ENCODE data around the gene TNS2.
A peak's percentile ranks its signal among the peaks of the same experiment; 100 is the strongest.
"Not testable (repeated sequence)": the region's sequence is repeated elsewhere in the genome, so short reads cannot be mapped to it uniquely, and the experiment has no call there.

Gene TNS2

DNA sequence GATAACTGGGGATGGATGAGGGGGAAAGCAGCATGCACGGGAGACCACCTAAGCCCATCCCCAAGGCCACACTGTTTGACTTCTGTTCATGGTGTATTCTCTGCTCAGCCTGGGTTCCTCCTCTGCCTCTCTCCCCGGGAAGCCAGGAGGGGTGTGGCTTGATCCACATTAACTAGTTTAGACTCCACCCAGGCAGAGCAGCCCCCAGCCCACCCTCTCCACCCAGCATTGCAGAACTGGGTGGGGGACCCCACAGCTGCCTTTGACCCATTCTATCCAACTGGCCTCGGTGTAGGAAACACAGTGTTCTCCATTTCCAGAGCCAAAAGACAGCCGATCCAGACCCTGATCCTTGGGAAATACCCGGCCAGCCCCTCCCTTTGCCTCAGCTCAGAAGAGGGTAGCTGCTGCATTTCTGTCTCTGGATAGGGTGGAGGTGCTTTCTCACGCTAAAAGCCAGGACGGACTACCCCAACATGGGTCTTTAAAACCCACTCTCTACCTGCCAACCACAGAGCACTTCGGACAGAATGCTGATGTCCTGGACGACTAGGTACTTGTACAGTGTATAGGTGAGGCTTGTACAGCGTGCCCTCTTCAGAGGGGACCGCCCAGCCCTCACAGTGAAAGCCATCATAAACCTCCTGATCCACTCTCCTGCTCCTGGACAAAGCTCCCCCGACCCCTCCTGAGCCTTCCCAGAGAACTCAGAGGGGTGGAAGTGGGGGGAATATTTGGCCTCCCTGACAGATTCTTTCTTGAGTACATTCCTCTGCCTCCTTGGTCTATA is 20.0 kb downstream of the TNS2 start:
- DNase-seq: no peak

DNA sequence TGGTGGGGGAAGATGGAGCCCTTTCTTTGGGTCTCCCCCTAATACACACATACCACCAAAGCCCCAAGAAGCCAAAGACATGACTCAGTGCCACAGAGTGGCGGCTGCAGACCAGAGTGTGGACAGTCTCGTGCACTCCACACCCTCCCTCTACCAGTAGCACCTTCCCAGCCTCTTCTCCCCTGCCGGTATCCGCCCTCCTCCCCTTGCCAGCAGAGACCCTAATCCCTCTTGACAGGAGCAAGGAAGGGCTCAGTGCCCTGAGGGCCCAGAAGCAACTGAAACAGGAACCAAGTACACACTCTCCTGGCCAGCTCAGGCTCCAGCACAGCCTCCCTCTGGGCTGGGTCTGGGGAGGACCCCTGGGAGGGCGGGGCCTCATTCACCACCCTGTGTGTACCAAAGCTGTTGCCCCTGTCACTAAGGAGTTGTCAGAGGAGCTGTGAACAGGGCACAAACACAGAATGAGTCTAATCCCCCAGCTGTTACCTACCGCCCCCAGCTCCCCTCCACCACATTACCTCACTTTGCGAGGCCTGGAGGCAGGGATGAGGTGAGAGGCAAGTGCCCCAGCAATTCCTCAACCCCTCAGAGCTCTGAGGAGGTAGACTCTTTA is 21.1 kb downstream of the TNS2 start:
- DNase-seq: no peak

- no peak for DNase-seq
Observed at GRCh38 chr12:53071591-53072551, 22.0 kb downstream of the TNS2 start.

- DNase-seq: no peak
Observed at GRCh38 chr12:53073881-53074280, 24.0 kb downstream of the TNS2 start.

DNA sequence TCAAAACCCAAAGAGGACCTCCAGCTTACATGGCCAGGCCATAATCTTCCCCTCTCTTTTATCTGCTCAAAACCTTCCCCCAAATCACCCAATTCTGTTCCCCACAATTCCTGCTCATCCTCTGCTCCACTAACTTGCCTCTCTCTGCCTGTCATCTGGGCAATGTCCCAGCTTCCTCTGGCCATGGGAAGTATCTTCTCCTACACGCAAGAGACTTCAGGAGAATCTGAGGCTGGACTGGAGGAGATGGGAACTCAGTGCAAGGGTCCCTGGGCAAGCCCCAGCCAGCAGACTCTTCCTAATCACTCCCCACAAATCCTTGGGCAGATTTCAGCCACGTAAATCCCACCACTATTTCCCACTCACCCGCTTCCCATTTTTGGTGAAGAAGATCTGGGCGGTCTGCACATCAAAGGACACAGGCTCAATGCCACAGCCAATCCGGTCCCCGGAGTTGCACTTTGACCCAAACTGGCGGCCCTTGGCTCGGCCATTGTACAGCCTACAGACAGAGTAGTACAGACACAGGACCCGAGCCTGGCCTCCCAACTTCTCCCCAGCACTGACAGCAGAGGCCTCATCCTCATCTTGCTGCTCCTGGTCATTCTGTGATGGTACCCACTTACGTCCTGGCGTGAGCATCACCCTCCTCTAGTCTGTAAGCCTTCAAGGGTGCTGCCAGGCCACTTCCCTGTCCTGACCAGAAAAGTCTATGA is 24.6 kb downstream of the TNS2 start:
- no peak for DNase-seq

DNA sequence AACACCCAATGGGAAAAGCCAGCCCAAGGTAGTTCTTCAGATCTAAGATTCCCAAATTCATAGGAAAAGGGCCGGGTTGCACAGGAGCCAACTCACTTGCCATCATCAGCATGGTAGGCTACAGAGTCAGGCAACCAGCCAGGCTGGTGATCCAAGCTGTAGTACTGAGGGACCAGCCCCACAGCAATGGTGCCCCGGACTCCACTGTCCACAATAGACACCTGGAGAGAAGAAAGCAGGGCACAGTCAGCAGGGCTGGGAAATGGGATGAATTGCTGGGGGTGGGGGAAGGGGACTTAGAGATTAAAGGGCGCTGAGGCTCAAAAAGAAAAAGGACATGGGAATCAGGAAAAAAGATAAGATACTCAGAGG is 25.1 kb downstream of the TNS2 start:
- DNase-seq: no peak

DNA sequence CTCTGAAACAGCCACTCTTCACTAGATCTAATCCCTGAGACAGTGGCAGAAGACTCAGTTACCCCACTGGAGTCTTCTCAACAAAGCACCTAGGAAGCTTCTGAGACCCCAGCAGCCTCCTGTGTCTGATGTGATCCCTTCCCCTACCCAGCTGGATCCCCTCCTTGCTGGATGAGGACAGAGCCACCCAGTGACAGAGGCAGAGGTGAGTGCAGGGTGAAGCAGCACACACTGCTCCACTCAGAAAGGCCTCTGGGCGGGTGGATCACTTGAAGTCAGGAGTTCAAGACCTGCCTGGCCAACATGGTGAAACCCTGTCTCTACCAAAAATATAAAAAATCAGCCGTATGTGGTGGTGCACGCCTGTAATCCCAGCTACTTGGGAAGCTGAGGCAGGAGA is 26.6 kb downstream of the TNS2 start:
- no peak for DNase-seq

DNA sequence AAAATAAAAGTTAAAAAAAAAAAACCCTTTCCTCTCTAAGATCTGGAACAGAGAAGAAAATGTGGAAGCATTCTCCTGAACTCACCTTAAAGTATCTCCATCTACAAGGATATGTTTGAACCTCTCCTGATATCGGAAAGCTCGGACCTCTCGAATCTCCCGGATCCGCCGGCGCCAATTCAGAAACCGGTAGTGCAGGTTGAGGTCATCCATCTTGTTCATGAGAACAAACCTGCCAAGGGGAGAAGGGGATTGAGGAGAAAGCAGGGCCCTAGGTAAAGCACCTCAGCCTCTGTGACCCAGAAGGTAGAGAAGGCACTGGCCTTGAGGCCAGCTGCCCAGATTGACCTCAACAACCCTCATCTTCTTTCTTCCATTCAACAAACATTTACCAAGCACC is 27.2 kb downstream of the TNS2 start:
- no peak for DNase-seq

- peak; percentile 47 for DNase-seq
Observed at GRCh38 chr12:53078425-53079225, 28.8 kb downstream of the TNS2 start.

- peak; percentile 96 for DNase-seq
Observed at GRCh38 chr12:53079226-53080117, 29.6 kb downstream of the TNS2 start, which contains the start of gene SPRYD3. Gene SPRYD3 (minus strand): TSS chr12:53079390. CDS start chr12:53079333, 57 bp downstream.

- DNase-seq: no peak
Observed at GRCh38 chr12:53082637-53083175, 32.8 kb downstream of the TNS2 start.

DNA sequence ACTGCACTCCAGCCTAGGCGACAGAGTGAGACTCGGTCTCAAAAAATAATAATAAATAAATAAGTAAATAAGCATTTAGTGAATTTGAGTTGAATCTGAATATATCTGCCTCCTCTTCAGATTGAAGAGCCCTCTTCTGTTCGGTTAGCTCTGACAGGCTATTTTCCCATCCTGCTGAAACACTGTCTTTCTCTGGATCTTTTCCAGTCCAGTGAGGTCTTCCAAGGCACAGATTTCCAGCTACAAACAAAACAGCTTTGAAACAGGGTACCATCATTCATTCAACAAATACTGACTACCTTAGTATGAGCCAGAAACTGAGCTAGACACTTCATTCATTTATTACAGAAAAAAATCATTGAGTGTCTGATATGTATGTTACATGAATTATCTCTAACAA is 36.5 kb downstream of the TNS2 start:
- DNase-seq: no peak

GRCh38 chr12:53090105-53090504 is 40.2 kb downstream of the TNS2 start:
- no peak for DNase-seq

DNA sequence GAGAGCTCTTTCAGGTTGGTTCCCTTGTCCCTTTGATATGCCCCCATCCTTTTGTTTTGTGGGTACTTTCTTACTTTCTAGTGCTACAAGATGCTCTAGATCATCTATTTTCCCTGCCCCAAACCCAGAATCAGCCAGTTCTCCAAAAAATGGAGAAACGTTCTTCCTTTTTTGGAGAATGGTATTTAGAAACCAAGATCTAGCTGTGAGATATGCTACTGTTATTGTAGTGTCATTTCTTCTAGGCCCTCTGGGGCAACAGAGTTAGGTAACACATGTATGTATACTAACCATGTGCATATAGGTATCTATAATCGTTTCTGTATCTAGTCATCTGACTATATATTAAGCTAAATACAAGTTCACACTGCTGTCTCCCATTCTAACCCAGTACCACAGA is 40.7 kb downstream of the TNS2 start:
- no peak for DNase-seq

DNA sequence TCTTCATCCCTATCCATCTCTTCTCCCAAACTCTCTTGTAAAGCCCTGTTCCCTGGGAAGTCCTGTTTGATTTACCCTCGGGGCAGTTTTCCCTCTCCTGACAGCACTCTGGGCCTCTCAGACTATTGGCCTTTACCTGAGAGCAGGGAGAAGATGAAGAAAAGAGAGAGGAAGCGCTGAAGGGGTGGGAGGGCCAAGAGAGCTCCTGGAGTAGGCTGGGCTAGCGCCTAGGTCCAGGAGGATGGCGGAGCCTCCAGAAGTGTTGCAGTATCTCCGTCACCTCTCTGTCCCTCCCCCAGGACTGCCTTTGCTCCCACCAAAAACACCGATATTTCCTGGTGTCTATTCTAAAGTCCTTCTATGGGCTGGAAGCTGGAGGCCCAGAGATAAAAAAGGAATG is 41.9 kb downstream of the TNS2 start:
- DNase-seq: no peak

- no peak for DNase-seq
Observed at GRCh38 chr12:53093777-53094393, 44.0 kb downstream of the TNS2 start.

- no peak for DNase-seq
Observed at GRCh38 chr12:53094394-53094787, 44.5 kb downstream of the TNS2 start.

DNA sequence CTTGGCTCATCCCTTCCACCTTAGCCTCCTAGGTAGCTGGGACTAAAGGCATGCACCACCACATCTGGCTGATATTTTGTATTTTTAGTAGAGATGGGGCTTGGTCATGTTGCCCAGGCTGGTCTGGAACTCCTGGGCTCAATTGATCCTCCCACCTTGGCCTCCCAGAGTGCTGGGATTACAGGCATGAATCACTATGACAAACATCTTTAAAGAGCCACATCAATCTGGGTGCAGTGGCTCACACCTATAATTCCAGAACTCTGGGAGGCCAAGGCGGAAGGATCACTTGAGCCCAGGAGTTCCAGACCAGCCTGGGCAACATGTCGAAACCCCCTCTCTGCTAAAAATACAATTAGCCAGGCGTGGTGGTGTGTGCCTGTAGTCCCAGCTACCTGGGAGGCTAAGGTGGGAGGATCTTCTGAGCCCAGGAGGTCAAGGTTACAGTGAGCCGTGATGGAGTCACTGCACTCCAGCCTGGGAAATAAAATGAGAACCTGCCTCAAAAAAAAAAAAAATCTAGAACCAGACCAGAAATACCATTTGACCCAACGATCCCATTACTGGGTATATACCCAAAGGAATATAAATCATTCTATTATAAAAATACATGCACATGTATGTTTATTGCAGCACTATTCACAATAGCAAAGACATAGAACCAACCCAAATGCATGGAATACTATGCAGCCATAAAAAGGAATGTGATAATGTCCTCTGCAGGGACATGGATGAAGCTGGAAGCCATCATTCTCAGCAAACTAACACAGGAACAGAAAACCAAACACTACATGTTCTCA is 45.1 kb downstream of the TNS2 start:
- DNase-seq: not testable (repeated sequence)

- DNase-seq: not testable (repeated sequence)
Observed at GRCh38 chr12:53095596-53095895, 45.7 kb downstream of the TNS2 start.

Data from effector CD4-positive, alpha-beta T cell (primary cell).